ENCODE data around the gene RAB15.

RAB15 gene

DNA sequence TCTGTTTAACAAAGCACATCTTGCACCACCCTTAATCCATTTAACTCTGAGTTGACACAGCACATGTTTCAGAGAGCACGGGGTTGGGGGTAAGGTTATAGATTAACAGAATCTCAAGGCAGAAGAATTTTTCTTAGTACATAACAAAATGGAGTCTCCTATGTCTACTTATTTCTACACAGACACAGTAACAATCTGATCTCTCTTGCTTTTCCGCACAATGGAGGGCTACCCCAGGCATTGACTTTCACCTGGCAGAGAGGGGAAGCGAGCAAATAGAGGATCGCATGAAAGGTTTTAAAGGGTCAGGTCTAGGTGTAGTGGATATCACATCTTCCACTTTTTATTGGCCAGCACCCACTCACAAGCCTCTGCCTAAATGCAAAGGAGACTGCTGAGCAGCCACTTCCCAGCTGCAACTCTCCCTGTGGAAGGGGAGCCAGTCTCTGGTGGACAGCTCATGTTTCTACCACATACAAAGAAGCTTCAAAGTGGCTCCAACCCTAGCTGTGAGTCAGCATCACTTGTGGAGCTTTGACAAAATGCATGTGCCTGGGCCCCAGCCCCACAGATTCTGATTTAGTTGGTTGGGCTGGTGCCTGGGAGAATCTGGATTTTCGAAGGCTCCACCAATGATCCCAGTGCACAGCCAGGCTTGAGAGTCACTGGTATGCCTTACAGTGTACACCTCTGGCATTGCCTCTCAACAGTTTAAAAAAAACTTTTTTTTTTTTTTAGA, 7.4 kb upstream of the RAB15 start:
- H3K4me3 ChIP-seq (ENCODE audit: control insufficient read depth, low read depth, low read length) = no peak overlapping the region
- no peak for TF ChIP-seq CTCF (IDR thresholded peaks at IDR 0.05; ENCODE audit: control insufficient read depth, insufficient read depth, low read depth, low read length, missing control alignments)
- DNase-seq (ENCODE audit: low read depth) = no peak

- no peak for TF ChIP-seq CTCF (IDR thresholded peaks at IDR 0.05; ENCODE audit: control insufficient read depth, insufficient read depth, low read depth, low read length, missing control alignments)
- H3K4me3 ChIP-seq (ENCODE audit: control insufficient read depth, low read depth, low read length) = no peak overlapping the region
- DNase-seq (ENCODE audit: low read depth) = no peak
These were observed 2.4 kb upstream of the RAB15 start for GRCh38 chr14:64974563-64974962.

DNA sequence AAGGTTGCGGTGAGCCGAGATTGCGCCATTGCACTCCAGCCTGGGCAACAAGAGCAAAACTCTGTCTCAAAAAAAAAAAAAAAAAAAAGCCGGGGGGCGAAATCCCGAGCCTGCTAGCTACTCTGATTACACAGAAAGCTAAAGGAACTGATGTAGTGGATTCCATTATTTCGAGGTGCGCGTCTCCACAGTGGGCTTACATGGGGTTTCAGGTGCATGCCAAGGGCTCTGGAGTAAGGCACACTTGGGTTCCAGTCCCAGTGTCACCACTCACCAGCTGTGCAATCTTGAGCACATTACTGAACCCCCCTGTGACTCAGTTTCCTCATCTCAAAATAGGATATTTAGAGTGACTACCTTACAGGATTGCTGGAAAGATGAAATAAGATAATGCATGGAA, 1.7 kb upstream of the RAB15 start:
- TF ChIP-seq CTCF (IDR thresholded peaks at IDR 0.05; ENCODE audit: control insufficient read depth, insufficient read depth, low read depth, low read length, missing control alignments) = no peak
- DNase-seq (ENCODE audit: low read depth) = no peak
- H3K4me3 ChIP-seq (ENCODE audit: control insufficient read depth, low read depth, low read length) = no peak overlapping the region

DNA sequence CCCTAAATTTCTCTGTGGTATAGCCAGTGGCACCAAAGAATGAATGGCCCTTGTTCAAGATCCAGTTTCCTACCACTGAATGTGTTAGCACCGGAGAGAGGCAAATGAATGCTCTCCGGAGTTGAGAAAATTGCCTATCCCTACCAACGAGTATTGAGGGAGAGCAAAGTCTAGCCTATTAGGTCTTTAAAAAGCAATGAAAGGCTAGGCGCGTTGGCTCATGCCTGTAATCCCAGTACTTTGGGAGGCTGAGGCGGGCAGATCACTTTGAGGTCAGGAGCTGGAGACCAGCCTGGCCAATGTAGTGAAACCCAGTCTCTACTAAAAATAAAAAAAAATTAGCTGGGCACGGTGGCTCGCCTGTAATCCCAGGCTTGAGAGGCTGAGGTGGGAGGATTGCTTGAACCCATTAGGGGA, 898 bp upstream of the RAB15 start:
- TF ChIP-seq CTCF (IDR thresholded peaks at IDR 0.05; ENCODE audit: control insufficient read depth, insufficient read depth, low read depth, low read length, missing control alignments) = no peak
- no peak for DNase-seq (ENCODE audit: low read depth)
- H3K4me3 ChIP-seq (ENCODE audit: control insufficient read depth, low read depth, low read length) = no peak overlapping the region

GRCh38 chr14:64971491-64971942, 619 bp downstream of the RAB15 start:
- no peak for DNase-seq (ENCODE audit: low read depth)
- peak overlapping the region; percentile 67 for H3K4me3 ChIP-seq (ENCODE audit: control insufficient read depth, low read depth, low read length)
- TF ChIP-seq CTCF (IDR thresholded peaks at IDR 0.05; ENCODE audit: control insufficient read depth, insufficient read depth, low read depth, low read length, missing control alignments) = no peak

- DNase-seq (ENCODE audit: low read depth) = no peak
- TF ChIP-seq CTCF (IDR thresholded peaks at IDR 0.05; ENCODE audit: control insufficient read depth, insufficient read depth, low read depth, low read length, missing control alignments) = no peak
- H3K4me3 ChIP-seq (ENCODE audit: control insufficient read depth, low read depth, low read length) = peak overlapping the region; percentile 67
These were observed 1.2 kb downstream of the RAB15 start for GRCh38 chr14:64970776-64971477.

Data from AG09309 (cell line).